Measurements from ENCODE around the gene SMIM26. TPM values are rescaled to one million over a fixed set of nuclear protein-coding genes. Genes with fewer than 3 reads are reported as not detected.

Gene SMIM26
- total and polyA plus RNA-seq, 2 of the 13 experiments (the other 11 are each of a cell fraction or from before 2014, with no cell fraction given) = 214 to 249 TPM

DNA sequence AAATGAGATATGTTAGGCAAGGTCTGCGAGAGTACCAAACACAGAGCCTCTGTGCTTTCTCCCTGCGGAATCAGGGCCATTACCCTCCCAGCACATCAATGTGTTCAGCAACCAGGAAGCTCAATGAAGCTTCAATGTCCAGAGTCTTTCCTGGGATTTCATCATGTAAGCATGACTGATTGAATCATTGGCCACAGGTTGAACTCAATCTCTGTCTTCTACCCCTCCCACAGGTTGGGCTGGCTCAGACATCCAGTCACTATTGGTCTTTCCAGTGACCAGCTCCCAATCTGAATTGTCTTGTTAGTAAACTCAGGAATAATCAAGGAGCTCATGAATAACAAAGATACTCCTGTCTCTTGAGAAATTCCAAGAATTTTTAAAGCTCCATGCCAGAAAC lies 17.9 kb downstream of the SMIM26 start (continued):
- no peak for TF ChIP-seq ZNF766 (CRISPR knock-in tag; IDR thresholded peaks at IDR 0.05; ENCODE audit: borderline replicate concordance)
- no peak for TF ChIP-seq NFATC3 (CRISPR knock-in tag; IDR thresholded peaks at IDR 0.05)
- TF ChIP-seq ZNF33B (CRISPR knock-in tag; IDR thresholded peaks at IDR 0.05) = no peak
- peak in 1 of 2 experiments; percentile 49; a peak in 1 of 4 replicates for TF ChIP-seq KLF16 (CRISPR knock-in tag; IDR thresholded peaks at IDR 0.05)
- TF ChIP-seq PAX8 (CRISPR knock-in tag; IDR thresholded peaks at IDR 0.05; ENCODE audit: borderline replicate concordance) = no peak
- TF ChIP-seq, protein P1, sequence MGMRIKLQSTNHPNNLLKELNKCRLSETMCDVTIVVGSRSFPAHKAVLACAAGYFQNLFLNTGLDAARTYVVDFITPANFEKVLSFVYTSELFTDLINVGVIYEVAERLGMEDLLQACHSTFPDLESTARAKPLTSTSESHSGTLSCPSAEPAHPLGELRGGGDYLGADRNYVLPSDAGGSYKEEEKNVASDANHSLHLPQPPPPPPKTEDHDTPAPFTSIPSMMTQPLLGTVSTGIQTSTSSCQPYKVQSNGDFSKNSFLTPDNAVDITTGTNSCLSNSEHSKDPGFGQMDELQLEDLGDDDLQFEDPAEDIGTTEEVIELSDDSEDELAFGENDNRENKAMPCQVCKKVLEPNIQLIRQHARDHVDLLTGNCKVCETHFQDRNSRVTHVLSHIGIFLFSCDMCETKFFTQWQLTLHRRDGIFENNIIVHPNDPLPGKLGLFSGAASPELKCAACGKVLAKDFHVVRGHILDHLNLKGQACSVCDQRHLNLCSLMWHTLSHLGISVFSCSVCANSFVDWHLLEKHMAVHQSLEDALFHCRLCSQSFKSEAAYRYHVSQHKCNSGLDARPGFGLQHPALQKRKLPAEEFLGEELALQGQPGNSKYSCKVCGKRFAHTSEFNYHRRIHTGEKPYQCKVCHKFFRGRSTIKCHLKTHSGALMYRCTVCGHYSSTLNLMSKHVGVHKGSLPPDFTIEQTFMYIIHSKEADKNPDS (CRISPR knock-in tag; IDR thresholded peaks at IDR 0.05) = no peak
- no peak for TF ChIP-seq NFIC (IDR thresholded peaks at IDR 0.05; ENCODE audit: low read length)
- TF ChIP-seq, protein P2, sequence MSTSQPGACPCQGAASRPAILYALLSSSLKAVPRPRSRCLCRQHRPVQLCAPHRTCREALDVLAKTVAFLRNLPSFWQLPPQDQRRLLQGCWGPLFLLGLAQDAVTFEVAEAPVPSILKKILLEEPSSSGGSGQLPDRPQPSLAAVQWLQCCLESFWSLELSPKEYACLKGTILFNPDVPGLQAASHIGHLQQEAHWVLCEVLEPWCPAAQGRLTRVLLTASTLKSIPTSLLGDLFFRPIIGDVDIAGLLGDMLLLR (CRISPR knock-in tag; IDR thresholded peaks at IDR 0.05) = no peak
- no peak for TF ChIP-seq SOX13 (IDR thresholded peaks at IDR 0.05)
- peak in 1 of 2 experiments; percentile 15; a peak in 1 of 4 replicates for TF ChIP-seq SOX13 (CRISPR knock-in tag; conservative IDR thresholded peaks at IDR 0.05 in 1 of 2, IDR thresholded peaks at IDR 0.05 in 1 of 2)
- TF ChIP-seq ZBTB25 (CRISPR knock-in tag; IDR thresholded peaks at IDR 0.05) = 0 out of 2 replicates have a peak, but pooled peaks have one; percentile 61
- TF ChIP-seq SAP130 (CRISPR knock-in tag; IDR thresholded peaks at IDR 0.05; ENCODE audit: low read depth) = peak; percentile 71
- no peak for TF ChIP-seq ZNF550 (CRISPR knock-in tag; IDR thresholded peaks at IDR 0.05; ENCODE audit: borderline replicate concordance)
- TF ChIP-seq SOX6 (IDR thresholded peaks at IDR 0.05) = no peak
- peak; percentile 39 for TF ChIP-seq SOX6 (CRISPR knock-in tag; IDR thresholded peaks at IDR 0.05)
- peak; percentile 57 for TF ChIP-seq POLR2G (IDR thresholded peaks at IDR 0.05; ENCODE audit: low read depth, low read length)
- no peak for TF ChIP-seq ZKSCAN5 (CRISPR knock-in tag; IDR thresholded peaks at IDR 0.05)
- TF ChIP-seq, protein P3, sequence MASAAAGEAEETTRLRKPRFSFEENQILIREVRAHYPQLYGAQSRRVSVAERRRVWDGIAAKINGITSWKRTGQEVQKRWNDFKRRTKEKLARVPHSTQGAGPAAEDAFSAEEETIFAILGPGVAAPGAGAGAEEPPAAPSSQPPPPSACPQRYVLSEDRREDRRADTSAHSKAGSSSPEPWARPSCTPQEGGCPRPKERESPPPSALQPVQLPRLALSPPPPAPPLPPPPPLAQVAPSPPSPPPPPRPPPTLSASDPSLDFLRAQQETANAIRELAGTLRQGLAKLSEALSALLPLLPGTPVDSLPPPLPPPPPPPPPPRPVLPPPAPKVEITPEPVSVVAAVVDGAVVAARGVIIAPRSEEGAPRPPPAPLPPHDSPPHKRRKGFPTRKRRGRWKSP (CRISPR knock-in tag; IDR thresholded peaks at IDR 0.05) = peak; percentile 24; the same call in 1 of the 2 replicates
- no peak for TF ChIP-seq GATAD1 (CRISPR knock-in tag; IDR thresholded peaks at IDR 0.05)
- TF ChIP-seq, protein P4, sequence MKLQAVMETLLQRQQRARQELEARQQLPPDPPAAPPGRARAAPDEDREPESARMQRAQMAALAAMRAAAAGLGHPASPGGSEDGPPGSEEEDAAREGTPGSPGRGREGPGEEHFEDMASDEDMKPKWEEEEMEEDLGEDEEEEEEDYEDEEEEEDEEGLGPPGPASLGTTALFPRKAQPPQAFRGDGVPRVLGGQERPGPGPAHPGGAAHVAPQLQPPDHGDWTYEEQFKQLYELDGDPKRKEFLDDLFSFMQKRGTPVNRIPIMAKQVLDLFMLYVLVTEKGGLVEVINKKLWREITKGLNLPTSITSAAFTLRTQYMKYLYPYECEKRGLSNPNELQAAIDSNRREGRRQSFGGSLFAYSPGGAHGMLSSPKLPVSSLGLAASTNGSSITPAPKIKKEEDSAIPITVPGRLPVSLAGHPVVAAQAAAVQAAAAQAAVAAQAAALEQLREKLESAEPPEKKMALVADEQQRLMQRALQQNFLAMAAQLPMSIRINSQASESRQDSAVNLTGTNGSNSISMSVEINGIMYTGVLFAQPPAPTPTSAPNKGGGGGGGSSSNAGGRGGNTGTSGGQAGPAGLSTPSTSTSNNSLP (IDR thresholded peaks at IDR 0.05; ENCODE audit: low read depth, low read length) = peak; percentile 86
- TF ChIP-seq ZNF496 (CRISPR knock-in tag; IDR thresholded peaks at IDR 0.05; ENCODE audit: insufficient replicate concordance) = no peak
- TF ChIP-seq BRF2 (CRISPR knock-in tag; IDR thresholded peaks at IDR 0.05) = no peak
- peak; percentile 70; the same call in 1 of the 2 replicates for TF ChIP-seq CBX5 (CRISPR knock-in tag; IDR thresholded peaks at IDR 0.05; ENCODE audit: borderline replicate concordance)

Data from HepG2 (cell line).